Umbilical cord (tissue), 2 donors: ENCODE measurements around the gene LUC7L. TPM values are rescaled to one million over a fixed set of nuclear protein-coding genes. Genes with fewer than 3 reads are reported as not detected.
"Not testable (repeated sequence)": the region's sequence is repeated elsewhere in the genome, so short reads cannot be mapped to it uniquely, and the experiment has no call there.

Source experiments
- DNase-seq: peaks from one replicate; pipeline ENCODE4 v3.0.0-alpha.2; 2015; ENCODE audit warnings: low spot score
- total RNA-seq: library from RNA; depleted of rRNA; stranded (reverse); fragments of >200 nt; gene quantifications from one replicate; pipeline ENCODE4 v1.2.3, GENCODE V29; 2014; ENCODE audit warnings: low replicate concordance; ENCODE audit not compliant: insufficient read depth

The LUC7L gene
- total RNA-seq, 1 donor from 2014 or later, result 50.3 TPM

DNA sequence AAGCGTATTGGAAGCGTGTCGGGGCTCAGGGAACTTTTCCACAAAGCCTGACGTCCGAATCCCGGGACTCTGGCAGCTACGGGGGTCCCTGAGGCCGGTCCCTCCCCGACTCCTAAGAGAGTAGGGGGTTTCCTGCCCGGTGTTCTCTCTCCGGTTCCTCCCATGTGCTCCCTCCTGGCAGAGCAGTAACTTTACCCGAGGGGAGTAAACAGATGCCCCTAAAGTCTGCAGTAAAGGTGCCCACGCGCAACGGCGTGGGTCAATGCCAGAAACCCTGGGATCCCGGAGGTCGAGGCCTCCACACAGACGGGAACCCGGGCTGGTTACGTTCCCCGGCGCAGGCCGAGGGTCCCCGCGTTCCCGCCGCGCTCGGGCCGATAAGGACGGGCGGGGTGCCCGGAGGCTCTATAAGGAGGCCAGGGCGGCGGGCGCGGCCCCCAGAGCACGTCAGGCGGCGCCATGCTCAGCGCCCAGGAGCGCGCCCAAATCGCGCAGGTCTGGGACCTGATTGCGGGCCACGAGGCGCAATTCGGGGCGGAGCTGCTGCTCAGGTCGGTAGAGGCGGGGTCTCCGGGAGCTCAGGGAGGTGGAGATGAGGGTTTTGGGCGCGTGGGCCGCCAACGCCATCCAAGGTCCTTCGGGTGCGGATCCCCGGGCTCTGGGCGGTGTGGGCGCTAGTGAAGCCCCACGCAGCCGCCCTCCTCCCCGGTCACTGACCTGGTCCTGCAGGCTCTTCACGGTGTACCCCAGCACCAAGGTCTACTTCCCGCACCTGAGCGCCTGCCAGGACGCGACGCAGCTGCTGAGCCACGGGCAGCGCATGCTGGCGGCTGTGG is 63.5 kb downstream of the LUC7L start, which contains the start of gene HBM:
Gene HBM (plus strand): TSS at position 440 of the 836 bp plus-strand sequence. CDS start 20 bp downstream, at position 460.
- no peak for DNase-seq

DNA sequence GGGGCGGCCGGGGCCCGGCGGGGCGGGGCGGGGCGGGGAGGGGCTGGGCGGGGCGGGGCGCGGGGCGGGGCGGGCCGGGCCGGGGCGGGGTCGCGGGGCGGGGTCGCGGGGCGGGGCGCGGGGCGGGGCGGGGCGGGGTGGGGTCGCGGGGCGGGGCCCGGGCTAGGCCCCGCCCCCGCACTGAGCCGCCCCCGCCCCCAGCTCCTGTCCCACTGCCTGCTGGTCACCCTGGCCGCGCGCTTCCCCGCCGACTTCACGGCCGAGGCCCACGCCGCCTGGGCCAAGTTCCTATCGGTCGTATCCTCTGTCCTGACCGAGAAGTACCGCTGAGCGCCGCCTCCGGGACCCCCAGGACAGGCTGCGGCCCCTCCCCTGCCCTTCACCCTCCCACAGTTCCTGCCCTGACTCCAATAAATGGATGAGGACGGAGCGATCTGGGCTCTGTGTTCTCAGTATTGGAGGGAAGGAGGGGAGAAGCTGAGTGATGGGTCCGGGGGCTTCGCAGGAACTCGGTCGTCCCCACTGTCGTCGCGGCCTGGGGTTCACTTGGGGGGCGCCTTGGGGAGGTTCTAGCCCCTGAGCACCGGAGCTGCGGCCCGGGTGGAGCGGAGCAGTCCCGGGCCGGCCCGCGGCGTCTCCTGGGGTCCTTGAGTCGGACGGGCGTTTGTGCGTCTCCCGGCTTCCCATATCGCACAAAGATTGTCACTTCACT is 64.3 kb downstream of the LUC7L start:
- DNase-seq, result no peak

DNA sequence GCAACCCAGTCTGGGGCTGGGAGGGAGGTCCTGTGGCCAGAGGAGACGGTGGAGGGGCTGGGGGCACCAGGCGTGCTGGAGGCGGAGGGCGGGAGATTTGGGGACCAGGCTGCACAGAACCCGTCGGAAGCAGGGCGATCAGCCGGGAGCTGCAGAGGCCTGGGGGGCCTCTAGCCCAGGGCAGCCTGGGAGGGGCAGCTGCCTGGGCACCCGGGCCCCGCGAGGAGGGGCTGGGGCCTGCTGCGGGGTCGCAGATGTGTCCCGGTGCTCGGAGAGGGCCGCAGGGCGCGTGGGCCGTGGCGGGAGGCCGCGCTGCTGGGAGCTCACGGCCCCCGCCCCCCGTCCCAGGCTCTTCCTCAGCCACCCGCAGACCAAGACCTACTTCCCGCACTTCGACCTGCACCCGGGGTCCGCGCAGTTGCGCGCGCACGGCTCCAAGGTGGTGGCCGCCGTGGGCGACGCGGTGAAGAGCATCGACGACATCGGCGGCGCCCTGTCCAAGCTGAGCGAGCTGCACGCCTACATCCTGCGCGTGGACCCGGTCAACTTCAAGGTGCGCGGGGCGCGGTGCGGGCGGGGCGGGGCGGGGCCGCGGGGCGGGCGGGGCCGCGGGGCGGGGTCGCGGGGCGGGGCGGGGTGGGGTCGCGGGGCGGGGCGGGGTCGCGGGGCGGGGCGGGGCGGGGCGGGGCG is 65.0 kb downstream of the LUC7L start:
- not testable (repeated sequence) for DNase-seq

DNA sequence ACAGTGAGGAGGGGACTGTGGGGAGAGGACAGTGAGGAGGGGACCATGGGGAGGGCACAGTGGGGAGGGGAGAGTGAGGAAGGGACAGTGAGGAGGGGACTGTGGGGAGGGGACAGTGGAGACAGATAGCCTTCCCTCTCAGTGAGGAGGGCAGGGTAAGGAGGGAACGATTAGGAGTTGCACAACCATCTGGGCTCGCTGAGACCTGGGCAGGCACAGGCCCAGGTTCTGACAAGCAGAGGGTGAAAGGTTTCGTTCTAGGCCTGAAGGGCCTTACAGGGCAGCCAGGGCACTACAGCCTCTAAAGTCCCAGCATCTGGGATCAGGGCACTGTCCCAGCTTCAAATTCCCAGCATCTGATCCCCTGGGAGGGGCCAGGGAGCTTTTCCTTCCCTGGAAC is 65.6 kb downstream of the LUC7L start:
- DNase-seq, result not testable (repeated sequence)

DNA sequence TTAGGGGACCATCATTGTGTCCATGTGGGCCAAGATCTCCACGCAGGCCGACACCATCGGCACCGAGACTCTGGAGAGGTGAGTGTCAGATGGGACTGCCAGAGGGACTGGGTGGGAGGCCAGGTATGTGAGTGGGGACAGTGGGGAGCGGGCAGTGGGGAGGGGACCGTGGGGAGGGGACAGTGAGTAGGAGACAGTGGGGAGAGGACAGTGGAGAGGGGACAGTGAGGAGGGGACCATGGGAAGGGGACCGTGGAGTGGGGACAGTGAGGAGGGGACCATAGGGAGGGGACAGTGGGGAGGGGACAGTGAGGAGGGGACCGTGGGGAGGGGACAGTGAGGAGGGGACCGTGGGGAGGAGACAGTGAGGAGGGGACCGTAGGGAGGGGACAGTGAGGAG is 66.1 kb downstream of the LUC7L start:
- DNase-seq, result not testable (repeated sequence)

DNA sequence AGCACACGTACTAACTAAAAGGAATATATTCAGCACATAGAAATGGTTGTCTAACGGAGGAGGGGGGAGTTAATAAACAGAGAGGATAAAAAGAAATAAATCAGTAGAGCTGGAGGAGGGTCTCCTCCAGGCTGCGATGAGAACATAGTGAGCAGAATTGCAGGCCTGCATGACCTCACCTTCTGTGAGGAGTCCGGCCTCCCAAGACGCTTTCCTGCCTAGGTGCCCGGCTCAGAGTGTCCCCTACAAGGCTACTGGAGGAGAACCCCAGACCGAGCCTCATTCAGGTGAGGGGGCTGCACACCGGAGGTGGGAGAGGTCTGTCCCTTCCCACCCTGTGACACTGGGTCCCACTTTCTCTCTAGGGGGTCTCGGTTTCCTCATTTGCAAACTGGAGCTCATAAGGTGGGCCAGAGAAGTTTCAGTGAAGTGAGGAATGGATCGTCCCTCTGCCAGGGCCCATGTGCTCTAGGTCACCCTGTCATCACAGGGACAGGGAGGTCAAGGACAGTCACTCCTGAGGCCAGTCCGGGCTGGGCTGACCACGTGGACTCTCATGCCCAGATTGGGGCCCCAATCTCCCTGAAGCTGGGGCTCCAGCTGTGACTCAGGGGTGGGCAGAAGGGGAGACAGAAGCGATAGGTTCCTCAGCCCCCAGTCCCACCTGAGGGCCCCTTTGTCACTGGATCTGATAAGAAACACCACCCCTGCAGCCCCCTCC is 66.8 kb downstream of the LUC7L start:
- no peak for DNase-seq

DNA sequence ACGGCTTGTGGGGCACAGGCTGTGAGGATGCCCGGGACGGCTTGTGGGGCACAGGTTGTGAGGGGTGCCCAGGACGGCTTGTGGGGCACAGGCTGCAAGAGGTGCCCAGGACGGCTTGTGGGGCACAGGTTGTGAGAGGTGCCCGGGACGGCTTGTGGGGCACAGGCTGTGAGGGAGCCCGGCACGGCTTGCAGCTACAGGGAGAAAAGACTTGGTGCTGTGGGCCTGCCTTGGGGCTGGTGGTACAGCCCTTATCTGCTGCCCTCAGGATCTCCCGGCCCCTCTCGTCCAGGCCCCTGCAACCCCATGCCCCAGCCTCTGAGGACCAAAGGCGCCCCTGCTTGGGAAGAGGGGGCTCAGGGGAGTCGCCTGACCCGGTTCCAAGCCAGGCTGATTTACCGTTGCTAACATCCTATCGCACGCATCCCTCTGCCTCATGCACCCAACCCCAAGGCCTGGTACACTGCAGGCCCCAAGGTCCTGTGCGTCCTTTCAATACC is 68.5 kb downstream of the LUC7L start:
- DNase-seq, result no peak

DNA sequence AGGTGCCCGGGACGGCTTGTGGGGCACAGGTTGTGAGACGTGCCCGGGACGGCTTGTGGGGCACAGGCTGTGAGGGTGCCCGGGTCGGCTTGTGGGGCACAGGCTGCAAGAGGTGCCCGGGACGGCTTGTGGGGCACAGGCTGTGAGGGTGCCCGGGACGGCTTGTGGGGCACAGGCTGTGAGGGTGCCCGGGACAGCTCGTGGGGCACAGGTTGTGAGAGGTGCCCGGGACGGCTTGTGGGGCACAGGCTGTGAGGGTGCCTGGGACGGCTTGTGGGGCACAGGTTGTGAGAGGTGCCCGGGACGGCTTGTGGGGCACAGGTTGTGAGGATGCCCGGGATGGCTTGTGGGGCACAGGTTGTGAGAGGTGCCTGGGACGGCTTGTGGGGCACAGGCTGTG is 69.0 kb downstream of the LUC7L start:
- DNase-seq, result not testable (repeated sequence)

DNA sequence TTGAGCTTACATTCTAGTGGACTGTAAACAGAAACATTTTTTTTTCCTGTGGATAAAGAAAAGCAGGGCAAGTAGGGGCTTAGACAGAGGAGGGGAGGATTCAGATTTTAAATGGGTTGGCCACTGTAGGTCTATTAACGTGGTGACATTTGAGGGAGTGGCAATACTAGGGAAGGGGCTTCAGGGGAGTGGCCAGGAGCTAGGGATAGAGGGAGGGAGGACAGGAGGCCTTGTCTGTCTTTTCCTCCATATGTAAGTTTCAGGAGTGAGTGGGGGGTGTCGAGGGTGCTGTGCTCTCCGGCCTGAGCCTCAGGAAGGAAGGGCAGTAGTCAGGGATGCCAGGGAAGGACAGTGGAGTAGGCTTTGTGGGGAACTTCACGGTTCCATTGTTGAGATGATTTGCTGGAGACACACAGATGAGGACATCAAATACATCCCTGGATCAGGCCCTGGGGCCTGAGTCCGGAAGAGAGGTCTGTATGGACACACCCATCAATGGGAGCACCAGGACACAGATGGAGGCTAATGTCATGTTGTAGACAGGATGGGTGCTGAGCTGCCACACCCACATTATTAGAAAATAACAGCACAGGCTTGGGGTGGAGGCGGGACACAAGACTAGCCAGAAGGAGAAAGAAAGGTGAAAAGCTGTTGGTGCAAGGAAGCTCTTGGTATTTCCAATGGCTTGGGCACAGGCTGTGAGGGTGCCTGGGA is 70.0 kb downstream of the LUC7L start:
- no peak for DNase-seq

DNA sequence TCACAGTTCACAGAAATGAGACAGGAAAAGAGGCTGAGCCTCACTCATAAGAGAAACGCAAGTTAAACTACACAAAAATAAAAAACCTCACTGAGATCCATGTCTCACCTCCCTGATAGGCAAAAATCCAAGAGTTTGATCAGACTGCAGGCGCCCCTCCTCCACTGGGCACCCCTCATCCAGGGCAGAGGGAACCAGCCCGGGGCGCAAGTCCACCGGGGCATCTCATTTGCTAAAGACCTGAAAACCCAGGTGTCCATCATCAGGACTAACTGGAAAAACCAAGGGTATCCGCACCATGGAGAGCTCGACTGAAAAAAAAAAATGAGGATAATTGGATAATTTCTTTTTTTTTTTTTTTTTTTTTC is 74.2 kb downstream of the LUC7L start:
- DNase-seq, result no peak

DNA sequence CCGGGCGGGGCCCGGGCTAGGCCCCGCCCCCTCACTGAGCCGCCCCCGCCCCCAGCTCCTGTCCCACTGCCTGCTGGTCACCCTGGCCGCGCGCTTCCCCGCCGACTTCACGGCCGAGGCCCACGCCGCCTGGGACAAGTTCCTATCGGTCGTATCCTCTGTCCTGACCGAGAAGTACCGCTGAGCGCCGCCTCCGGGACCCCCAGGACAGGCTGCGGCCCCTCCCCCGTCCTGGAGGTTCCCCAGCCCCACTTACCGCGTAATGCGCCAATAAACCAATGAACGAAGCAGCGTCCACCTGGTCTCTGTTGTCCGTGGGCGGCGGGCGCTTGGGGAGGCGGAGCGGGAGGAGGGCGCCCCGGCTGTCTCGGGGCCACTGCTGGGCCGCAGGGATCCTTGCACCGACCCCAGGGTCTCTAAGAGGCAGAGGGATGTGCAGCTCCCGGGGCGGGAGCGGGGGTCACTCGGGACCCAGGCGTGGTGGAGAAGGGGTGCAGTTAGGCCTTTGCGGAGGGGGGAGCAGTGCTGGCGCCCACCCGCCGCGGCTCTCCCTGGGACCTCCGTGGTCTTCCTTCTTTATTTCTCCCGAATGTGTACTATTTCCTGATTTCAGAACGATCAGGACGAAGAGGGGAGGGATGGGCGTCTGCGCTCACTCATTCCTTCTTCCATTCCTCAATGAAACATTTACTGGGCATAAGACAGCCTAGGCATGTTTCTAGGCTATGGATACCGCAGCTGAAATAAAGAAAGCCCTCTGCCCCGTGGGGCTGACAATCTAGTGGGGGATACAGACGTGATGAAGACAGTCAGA is 74.8 kb downstream of the LUC7L start:
- no peak for DNase-seq

DNA sequence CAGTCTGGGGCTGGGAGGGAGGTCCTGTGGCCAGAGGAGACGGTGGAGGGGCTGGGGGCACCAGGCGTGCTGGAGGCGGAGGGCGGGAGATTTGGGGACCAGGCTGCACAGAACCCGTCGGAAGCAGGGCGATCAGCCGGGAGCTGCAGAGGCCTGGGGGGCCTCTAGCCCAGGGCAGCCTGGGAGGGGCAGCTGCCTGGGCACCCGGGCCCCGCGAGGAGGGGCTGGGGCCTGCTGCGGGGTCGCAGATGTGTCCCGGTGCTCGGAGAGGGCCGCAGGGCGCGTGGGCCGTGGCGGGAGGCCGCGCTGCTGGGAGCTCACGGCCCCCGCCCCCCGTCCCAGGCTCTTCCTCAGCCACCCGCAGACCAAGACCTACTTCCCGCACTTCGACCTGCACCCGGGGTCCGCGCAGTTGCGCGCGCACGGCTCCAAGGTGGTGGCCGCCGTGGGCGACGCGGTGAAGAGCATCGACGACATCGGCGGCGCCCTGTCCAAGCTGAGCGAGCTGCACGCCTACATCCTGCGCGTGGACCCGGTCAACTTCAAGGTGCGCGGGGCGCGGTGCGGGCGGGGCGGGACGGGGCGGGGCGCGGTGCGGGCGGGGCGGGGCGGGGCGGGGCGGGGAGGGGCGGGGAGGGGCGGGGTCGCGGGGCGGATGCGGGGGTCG is 75.6 kb downstream of the LUC7L start:
- not testable (repeated sequence) for DNase-seq

DNA sequence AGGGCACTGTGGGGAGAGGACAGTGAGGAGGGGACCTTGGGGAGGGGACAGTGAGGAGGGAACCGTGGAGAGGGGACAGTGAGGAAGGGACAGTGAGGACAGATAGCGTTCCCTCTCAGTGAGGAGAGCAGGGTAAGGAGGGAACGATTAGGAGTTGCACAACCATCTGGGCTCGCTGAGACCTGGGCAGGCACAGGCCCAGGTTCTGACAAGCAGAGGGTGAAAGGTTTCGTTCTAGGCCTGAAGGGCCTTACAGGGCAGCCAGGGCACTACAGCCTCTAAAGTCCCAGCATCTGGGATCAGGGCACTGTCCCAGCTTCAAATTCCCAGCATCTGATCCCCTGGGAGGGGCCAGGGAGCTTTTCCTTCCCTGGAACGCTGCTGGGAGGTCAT is 76.1 kb downstream of the LUC7L start:
- not testable (repeated sequence) for DNase-seq

DNA sequence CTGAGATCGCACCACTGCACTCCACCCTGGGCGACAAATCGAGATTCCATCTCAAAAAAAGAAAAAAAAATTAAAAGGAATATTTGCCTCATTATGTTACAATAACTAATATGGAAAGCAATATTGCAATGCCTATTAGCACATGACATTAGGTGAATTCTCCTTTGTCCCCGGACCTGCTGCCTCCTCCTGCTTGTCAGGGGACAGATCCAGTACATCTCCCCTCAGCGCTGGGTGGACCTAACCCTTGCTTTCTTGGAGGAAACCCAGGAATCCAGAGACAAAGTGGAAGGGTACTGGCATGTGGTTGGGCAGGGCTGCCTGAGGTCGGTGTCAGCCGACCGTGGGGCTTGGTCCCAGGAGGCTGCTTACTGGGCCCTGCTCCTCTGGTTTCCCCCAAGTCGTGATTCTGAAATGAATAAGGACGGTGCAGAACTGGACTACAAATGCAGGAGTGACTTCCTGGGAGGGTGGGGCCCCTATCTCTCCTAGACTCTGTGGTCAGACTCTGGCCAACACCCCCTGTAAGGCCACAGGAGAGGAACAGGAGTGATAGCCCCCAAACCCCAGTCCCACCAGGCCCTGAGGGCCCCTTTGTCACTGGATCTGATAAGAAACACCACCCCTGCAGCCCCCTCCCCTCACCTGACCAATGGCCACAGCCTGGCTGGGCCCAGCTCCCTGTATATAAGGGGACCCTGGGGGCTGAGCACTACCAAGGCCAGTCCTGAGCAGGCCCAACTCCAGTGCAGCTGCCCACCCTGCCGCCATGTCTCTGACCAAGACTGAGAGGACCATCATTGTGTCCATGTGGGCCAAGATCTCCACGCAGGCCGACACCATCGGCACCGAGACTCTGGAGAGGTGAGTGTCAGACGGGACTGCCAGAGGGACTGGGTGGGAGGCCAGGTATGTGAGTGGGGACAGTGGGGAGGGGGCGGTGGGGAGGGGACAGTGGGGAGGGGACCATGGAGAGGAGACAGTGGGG is 76.8 kb downstream of the LUC7L start, which contains the start of gene HBZ:
Gene HBZ (plus strand): TSS at position 504 of the 988 bp plus-strand sequence. CDS start 266 bp downstream, at position 770.
- DNase-seq, result no peak

DNA sequence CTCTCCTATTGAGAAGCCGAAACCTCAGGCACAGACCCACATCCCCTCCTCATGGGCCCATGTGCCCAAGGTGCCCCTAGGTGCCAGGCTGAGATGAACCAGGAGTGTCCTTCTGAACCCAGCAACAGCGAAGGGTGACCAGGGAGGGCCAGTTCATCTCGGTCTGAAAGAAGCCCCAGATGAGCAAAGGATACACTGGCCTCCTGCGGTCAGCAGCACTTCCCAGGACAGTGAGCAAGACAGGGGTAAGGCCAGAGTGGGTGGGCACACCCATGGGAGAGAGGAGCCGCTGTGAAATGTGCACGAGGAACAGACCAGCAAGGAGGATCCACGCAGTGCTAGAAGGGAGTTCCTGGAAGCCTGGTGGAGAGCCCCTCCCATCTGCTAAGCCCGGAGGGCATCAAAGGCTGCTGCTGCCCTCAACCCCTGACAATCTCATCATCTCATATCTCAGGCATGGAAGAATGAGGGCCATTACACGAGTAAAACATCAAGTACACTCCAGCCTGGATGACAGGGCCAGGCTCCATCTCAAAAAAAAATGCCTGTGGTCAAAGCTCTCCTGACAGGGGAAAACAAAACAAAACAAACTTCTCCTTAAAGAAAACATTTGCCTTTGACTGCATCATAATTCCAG is 80.1 kb downstream of the LUC7L start:
- DNase-seq, result no peak

DNA sequence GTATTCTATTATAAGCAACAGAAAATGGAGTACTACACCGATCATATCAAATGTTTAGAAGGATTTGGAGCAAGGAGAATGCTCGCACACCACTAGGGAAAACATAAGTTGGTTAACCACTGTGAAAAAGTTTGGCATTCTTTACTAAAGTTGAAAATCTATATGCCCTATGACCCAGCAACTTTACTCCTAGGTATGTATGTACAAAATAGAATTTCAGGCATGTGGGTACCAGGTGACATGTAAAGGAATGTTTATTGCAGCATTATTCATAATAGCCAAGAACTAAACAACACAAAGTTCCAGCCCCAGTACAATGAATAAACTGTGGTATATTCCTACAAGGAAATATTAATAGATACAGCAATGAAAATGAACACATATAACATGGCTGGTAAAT is 82.6 kb downstream of the LUC7L start:
- DNase-seq, result no peak

DNA sequence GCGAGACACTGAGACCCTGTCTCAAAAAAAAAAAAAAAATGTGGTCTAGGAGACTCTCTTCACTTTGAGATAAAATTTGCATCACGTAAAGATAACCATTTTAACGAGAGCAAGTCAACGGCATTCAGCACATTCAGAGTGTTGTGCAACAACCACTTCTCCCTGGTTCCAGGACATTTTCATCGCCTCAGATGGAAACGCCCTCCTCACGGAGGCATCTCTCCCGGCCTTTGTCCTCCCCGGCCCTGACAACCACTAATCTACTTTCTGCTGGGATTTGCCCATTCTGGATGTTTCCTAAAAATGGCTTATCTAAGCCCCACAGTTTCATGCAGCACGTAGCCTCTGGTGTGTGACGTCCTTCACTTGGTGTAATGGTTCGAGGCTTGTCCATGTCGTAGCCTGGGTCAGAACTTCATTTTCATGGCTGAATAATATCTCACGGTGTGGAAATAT is 84.4 kb downstream of the LUC7L start:
- DNase-seq, result no peak
